ENCODE measurements around the gene LSP1. TPM values are rescaled to one million over a fixed set of nuclear protein-coding genes. Genes with fewer than 3 reads are reported as not detected.

The LSP1 gene
- total and polyA plus RNA-seq, 2 of the 13 experiments (the other 11 are each of a cell fraction or from before 2014, with no cell fraction given) = 0.59 to 1.00 TPM

DNA sequence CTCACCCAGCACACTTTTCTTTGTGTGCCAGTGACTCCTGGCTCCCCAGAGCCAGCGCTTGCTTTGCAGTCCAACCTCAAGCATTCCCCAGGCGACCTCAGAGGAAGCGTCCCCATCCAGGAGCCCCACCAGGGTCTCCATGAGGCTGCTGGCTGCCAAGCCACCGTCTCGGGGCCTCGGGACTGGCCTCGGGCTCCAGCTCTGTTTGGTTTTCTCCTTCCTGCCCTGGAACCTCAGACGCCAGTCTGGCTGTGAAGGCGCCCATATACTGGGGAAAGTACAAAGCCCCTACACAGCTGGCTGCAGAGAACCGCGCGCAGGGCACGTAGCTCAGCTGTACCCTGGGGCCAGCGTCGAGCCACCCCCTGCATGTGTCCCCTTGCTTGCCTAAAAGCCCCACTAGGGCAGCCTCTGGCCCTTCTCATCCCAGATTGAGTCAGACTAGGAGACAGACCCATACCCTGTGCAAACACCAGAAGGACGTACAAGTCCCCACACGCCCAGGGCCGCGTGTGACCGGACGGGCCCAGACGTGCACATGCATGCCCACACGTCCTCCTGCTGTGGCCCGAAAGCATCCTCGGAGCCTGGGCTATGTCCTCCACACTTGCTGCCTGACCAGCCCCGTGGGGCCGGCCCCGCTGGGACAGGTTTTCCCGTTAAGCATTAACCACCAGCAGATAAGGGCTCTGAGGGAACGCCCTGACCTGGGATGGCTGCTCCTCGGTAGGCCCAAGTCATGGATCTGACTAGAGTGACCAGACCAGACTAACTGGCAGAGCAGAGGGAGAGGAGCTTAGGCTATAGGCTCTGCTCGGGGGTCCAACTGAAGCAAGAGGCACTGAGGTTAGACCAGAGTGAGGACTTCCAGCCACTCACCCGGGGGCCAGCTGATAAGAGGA is 22.3 kb upstream of the LSP1 start (continued):
- TF ChIP-seq, protein P1, sequence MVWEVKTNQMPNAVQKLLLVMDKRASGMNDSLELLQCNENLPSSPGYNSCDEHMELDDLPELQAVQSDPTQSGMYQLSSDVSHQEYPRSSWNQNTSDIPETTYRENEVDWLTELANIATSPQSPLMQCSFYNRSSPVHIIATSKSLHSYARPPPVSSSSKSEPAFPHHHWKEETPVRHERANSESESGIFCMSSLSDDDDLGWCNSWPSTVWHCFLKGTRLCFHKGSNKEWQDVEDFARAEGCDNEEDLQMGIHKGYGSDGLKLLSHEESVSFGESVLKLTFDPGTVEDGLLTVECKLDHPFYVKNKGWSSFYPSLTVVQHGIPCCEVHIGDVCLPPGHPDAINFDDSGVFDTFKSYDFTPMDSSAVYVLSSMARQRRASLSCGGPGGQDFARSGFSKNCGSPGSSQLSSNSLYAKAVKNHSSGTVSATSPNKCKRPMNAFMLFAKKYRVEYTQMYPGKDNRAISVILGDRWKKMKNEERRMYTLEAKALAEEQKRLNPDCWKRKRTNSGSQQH (CRISPR knock-in tag; IDR thresholded peaks at IDR 0.05; ENCODE audit: low read depth) = no peak
- TF ChIP-seq ZNF253 (CRISPR knock-in tag; IDR thresholded peaks at IDR 0.05; ENCODE audit: borderline replicate concordance) (peak; percentile 91), MYC (CRISPR knock-in tag; IDR thresholded peaks at IDR 0.05; ENCODE audit: borderline replicate concordance) (peak; percentile 92), MTF2 (CRISPR knock-in tag; IDR thresholded peaks at IDR 0.05; ENCODE audit: borderline replicate concordance) (no peak), ETV6 (CRISPR knock-in tag; conservative IDR thresholded peaks at IDR 0.05) (no peak), MEF2D (CRISPR knock-in tag; IDR thresholded peaks at IDR 0.05) (peak; percentile 82), RFXAP (CRISPR knock-in tag; IDR thresholded peaks at IDR 0.05; ENCODE audit: borderline replicate concordance) (no peak; the same call in 1 of the 2 replicates), SKI (IDR thresholded peaks at IDR 0.05; ENCODE audit: partially characterized antibody) (no peak), HDAC2 (CRISPR knock-in tag; IDR thresholded peaks at IDR 0.05) (peak; percentile 94), SPEN (CRISPR knock-in tag; IDR thresholded peaks at IDR 0.05; ENCODE audit: low read depth) (peak; percentile 77), HES4 (CRISPR knock-in tag; IDR thresholded peaks at IDR 0.05; ENCODE audit: borderline replicate concordance) (no peak), SAFB2 (CRISPR knock-in tag; IDR thresholded peaks at IDR 0.05; ENCODE audit: borderline replicate concordance, low read depth) (no peak; the same call in 1 of the 2 replicates), ZNF614 (CRISPR knock-in tag; IDR thresholded peaks at IDR 0.05; ENCODE audit: borderline replicate concordance) (peak; percentile 44; the same call in 1 of the 2 replicates), MBNL3 (CRISPR knock-in tag; conservative IDR thresholded peaks at IDR 0.05) (no peak)
- TF ChIP-seq, protein P2, sequence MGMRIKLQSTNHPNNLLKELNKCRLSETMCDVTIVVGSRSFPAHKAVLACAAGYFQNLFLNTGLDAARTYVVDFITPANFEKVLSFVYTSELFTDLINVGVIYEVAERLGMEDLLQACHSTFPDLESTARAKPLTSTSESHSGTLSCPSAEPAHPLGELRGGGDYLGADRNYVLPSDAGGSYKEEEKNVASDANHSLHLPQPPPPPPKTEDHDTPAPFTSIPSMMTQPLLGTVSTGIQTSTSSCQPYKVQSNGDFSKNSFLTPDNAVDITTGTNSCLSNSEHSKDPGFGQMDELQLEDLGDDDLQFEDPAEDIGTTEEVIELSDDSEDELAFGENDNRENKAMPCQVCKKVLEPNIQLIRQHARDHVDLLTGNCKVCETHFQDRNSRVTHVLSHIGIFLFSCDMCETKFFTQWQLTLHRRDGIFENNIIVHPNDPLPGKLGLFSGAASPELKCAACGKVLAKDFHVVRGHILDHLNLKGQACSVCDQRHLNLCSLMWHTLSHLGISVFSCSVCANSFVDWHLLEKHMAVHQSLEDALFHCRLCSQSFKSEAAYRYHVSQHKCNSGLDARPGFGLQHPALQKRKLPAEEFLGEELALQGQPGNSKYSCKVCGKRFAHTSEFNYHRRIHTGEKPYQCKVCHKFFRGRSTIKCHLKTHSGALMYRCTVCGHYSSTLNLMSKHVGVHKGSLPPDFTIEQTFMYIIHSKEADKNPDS (CRISPR knock-in tag; IDR thresholded peaks at IDR 0.05) = no peak
- TF ChIP-seq, protein P3, sequence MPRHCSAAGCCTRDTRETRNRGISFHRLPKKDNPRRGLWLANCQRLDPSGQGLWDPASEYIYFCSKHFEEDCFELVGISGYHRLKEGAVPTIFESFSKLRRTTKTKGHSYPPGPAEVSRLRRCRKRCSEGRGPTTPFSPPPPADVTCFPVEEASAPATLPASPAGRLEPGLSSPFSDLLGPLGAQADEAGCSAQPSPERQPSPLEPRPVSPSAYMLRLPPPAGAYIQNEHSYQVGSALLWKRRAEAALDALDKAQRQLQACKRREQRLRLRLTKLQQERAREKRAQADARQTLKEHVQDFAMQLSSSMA (CRISPR knock-in tag; IDR thresholded peaks at IDR 0.05) = peak; percentile 65; the same call in 1 of the 2 replicates
- TF ChIP-seq, protein P4, sequence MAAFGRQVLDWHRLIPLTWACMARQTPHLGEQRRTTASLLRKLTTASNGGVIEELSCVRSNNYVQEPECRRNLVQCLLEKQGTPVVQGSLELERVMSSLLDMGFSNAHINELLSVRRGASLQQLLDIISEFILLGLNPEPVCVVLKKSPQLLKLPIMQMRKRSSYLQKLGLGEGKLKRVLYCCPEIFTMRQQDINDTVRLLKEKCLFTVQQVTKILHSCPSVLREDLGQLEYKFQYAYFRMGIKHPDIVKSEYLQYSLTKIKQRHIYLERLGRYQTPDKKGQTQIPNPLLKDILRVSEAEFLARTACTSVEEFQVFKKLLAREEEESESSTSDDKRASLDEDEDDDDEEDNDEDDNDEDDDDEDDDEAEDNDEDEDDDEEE (CRISPR knock-in tag; IDR thresholded peaks at IDR 0.05) = peak; percentile 91
- TF ChIP-seq, protein P5, sequence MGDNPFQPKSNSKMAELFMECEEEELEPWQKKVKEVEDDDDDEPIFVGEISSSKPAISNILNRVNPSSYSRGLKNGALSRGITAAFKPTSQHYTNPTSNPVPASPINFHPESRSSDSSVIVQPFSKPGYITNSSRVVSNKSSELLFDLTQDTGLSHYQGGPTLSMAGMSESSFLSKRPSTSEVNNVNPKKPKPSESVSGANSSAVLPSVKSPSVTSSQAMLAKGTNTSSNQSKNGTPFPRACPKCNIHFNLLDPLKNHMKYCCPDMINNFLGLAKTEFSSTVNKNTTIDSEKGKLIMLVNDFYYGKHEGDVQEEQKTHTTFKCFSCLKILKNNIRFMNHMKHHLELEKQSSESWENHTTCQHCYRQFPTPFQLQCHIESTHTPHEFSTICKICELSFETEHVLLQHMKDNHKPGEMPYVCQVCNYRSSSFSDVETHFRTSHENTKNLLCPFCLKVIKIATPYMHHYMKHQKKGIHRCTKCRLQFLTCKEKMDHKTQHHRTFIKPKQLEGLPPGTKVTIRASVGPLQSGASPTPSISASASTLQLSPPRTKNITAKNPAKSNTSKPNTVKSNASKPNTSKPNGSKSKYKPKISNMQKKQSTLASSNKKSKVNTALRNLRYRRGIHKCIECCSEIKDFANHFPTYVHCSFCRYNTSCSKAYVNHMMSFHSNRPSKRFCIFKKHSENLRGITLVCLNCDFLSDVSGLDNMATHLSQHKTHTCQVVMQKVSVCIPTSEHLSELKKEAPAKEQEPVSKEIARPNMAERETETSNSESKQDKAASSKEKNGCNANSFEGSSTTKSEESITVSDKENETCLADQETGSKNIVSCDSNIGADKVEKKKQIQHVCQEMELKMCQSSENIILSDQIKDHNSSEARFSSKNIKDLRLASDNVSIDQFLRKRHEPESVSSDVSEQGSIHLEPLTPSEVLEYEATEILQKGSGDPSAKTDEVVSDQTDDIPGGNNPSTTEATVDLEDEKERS (CRISPR knock-in tag; IDR thresholded peaks at IDR 0.05) = peak; percentile 90; the same call in 1 of the 2 replicates
- TF ChIP-seq, protein P6, sequence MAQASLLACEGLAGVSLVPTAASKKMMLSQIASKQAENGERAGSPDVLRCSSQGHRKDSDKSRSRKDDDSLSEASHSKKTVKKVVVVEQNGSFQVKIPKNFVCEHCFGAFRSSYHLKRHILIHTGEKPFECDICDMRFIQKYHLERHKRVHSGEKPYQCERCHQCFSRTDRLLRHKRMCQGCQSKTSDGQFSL (CRISPR knock-in tag; IDR thresholded peaks at IDR 0.05) = no peak

Measured in HepG2 (cell line).